MM.1S (cell line): Measurements from ENCODE around the gene DNMT3B.

Source experiments
- EZH2 ChIP-seq: fragments of 300-600 bp; sonication (generic); optimal IDR thresholded peaks from 2 replicates; pipeline ENCODE3; 2017; ENCODE audit warnings: low read depth, mild to moderate bottlenecking, antibody characterized with exemption, low read length, mixed read lengths
- EZH2phosphoT487 ChIP-seq: fragments of 300-600 bp; sonication (generic); IDR thresholded peaks from 2 replicates; pipeline ENCODE4 v1.6.1; 2018; ENCODE audit warnings: antibody characterized with exemption, low read length
- TF ChIP-seq, protein P1 (sequence below): fragments of 300-600 bp; sonication (generic); IDR thresholded peaks from 2 replicates; pipeline ENCODE4 v1.5.1; 2016; ENCODE audit warnings: antibody characterized with exemption, low read length, mixed read lengths

DNA sequence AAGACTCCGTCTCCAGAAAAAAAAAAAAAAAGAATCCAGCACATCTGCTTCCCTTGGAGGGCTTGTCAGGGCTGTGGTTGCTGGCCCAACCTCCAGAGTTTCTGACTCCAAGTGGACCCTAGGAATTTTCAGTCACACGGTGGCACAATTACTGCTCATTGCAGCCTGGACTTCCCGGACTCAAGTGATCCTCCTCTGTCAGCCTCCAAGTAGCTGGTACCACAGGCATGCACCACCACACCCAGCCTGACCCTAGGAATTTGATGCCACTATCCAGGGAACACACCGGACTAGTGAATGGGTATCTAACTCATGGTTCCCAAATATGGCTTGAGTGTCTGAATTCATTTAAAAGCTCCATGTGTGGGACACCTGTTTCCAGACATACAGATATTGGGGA lies 47.7 kb downstream of the DNMT3B start:
- TF ChIP-seq, protein P1, sequence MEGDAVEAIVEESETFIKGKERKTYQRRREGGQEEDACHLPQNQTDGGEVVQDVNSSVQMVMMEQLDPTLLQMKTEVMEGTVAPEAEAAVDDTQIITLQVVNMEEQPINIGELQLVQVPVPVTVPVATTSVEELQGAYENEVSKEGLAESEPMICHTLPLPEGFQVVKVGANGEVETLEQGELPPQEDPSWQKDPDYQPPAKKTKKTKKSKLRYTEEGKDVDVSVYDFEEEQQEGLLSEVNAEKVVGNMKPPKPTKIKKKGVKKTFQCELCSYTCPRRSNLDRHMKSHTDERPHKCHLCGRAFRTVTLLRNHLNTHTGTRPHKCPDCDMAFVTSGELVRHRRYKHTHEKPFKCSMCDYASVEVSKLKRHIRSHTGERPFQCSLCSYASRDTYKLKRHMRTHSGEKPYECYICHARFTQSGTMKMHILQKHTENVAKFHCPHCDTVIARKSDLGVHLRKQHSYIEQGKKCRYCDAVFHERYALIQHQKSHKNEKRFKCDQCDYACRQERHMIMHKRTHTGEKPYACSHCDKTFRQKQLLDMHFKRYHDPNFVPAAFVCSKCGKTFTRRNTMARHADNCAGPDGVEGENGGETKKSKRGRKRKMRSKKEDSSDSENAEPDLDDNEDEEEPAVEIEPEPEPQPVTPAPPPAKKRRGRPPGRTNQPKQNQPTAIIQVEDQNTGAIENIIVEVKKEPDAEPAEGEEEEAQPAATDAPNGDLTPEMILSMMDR, result no peak
- no peak for TF ChIP-seq EZH2
- TF ChIP-seq EZH2phosphoT487, result no peak
